GM12874 (cell line): Measurements from ENCODE around the gene ATRN.

ENCODE experiments used
- TF ChIP-seq, protein P1 (sequence below): IDR thresholded peaks from 2 replicates; pipeline ENCODE4 v1.5.1; 2011; ENCODE audit warnings: low read depth, mild to moderate bottlenecking, control low read depth, low read length, moderate library complexity; ENCODE audit not compliant: insufficient read depth

Gene ATRN

GRCh38 chr20:3470208-3470626 is 601 bp upstream of the ATRN start:
- TF ChIP-seq, protein P1, sequence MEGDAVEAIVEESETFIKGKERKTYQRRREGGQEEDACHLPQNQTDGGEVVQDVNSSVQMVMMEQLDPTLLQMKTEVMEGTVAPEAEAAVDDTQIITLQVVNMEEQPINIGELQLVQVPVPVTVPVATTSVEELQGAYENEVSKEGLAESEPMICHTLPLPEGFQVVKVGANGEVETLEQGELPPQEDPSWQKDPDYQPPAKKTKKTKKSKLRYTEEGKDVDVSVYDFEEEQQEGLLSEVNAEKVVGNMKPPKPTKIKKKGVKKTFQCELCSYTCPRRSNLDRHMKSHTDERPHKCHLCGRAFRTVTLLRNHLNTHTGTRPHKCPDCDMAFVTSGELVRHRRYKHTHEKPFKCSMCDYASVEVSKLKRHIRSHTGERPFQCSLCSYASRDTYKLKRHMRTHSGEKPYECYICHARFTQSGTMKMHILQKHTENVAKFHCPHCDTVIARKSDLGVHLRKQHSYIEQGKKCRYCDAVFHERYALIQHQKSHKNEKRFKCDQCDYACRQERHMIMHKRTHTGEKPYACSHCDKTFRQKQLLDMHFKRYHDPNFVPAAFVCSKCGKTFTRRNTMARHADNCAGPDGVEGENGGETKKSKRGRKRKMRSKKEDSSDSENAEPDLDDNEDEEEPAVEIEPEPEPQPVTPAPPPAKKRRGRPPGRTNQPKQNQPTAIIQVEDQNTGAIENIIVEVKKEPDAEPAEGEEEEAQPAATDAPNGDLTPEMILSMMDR: no peak

DNA sequence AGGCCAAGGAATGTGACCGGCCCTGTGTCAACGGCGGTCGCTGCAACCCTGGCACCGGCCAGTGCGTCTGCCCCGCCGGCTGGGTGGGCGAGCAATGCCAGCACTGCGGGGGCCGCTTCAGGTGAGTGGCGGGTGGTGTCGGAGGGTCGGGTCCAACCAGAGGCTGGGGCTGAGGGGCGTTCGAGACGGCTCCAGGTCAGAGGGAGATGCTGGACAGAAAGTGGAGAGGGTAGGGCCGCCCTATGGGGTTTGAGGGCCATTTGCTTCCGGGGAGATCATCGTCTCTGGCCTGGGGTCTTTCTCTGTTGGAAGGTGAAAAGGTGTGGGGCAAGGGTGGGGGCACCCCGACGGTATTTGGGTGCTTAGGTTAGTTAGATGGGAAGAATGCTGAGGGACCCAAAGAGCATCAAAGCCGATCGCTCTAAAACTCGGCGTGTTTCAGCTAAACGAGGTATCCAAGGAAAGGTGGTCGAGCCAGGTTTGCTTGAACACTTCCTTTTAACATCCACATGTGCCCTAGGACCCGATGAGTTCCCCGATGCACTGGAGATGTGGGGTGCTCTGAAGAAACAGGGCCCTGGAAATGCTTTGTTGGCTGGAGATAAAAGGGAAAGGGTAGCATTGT is 691 bp downstream of the ATRN start:
- TF ChIP-seq, protein P1: no peak

GRCh38 chr20:3472105-3472504 is 1.3 kb downstream of the ATRN start:
- TF ChIP-seq, protein P1: no peak

DNA sequence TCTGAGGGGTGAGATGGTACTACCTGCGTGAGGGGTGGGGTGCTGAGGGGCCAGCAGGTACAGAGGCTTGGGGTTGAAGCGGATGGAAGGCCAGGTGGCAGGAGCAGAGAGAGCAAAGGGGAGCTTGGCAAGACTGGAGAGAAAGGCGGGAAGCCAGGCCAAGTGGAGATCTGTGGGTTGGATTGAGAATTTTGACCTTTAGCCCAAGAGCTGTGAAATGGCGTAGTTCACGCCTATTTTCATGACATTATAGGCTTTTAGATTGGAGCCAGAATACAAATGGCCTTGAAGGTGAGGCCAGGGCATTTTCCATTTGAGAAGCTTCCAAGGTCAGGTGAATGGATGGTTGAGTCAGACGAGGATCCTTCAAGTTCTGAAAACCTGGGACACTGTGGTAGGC is 2.5 kb downstream of the ATRN start:
- TF ChIP-seq, protein P1: no peak

- TF ChIP-seq, protein P1: no peak
Measured at GRCh38 chr20:3473944-3474343, 3.1 kb downstream of the ATRN start.

GRCh38 chr20:3477861-3478544 is 7.2 kb downstream of the ATRN start:
- TF ChIP-seq, protein P1: no peak

- TF ChIP-seq, protein P1: no peak
Measured at GRCh38 chr20:3479025-3479424, 8.2 kb downstream of the ATRN start.
